Keratinocyte (primary cell): ENCODE measurements around the gene CXCL1. TPM values are rescaled to one million over a fixed set of nuclear protein-coding genes. Genes with fewer than 3 reads are reported as not detected.

Source experiments
- DNase-seq: peaks from one replicate; pipeline ENCODE4 v3.0.0-alpha.2; 2011; ENCODE audit warnings: low read depth, missing footprints, low spot score
- FAIRE-seq: peaks from 2 replicates; lab custom pipeline; 2011; peaks lifted over from hg19 to GRCh38; lab: Jason Lieb, UNC
- H2AFZ ChIP-seq: 2 replicates; pipeline ENCODE4 v1.6.0; 2012; ENCODE audit warnings: low read length, control low read depth, inconsistent platforms; ENCODE audit not compliant: control insufficient read depth
- H3K27ac ChIP-seq: 2 replicates; pipeline ENCODE4 v1.5.1; 2011; ENCODE audit warnings: low read length; ENCODE audit not compliant: control insufficient read depth, insufficient read depth
- H3K27me3 ChIP-seq: 3 replicates; pipeline ENCODE4 v1.6.0; 2011; ENCODE audit warnings: low read length; ENCODE audit not compliant: control insufficient read depth, insufficient read depth; ENCODE audit errors: extremely low read depth
- H3K36me3 ChIP-seq, 2 experiments: 2 replicates in 1 of 2; 3 replicates in 1 of 2; pipeline ENCODE4 v1.5.1; 2011; ENCODE audit warnings: low read length in 2 of 2, mild to moderate bottlenecking in 1 of 2; ENCODE audit not compliant: control insufficient read depth in 2 of 2, insufficient read depth in 2 of 2; ENCODE audit errors: extremely low read depth in 1 of 2
- H3K4me1 ChIP-seq: 3 replicates; pipeline ENCODE4 v1.5.1; 2011; ENCODE audit warnings: low read length; ENCODE audit not compliant: control insufficient read depth, insufficient read depth; ENCODE audit errors: extremely low read depth
- H3K4me2 ChIP-seq: 3 replicates; pipeline ENCODE4 v1.6.0; 2011; ENCODE audit warnings: low read depth, low read length; ENCODE audit not compliant: control insufficient read depth, insufficient read depth; ENCODE audit errors: extremely low read depth
- H3K4me3 ChIP-seq, 3 experiments: fragments of 200-600 bp in 1 of 3; sonication (generic) in 1 of 3; 2 replicates in 2 of 3; 3 replicates in 1 of 3; pipeline ENCODE4 v1.5.1; 2011 to 2016; ENCODE audit warnings: low read length in 3 of 3, mild to moderate bottlenecking in 3 of 3, control low read depth in 2 of 3, inconsistent platforms in 1 of 3, low read depth in 1 of 3, mixed read lengths in 1 of 3, mixed run types in 1 of 3, moderate library complexity in 1 of 3; ENCODE audit not compliant: control insufficient read depth in 2 of 3, insufficient read depth in 2 of 3; ENCODE audit errors: extremely low read depth in 1 of 3
- H3K79me2 ChIP-seq: 2 replicates; pipeline ENCODE4 v1.6.0; 2012; ENCODE audit warnings: low read length; ENCODE audit not compliant: control insufficient read depth, insufficient read depth
- H3K9ac ChIP-seq: 3 replicates; pipeline ENCODE4 v1.6.0; 2011; ENCODE audit warnings: low read length; ENCODE audit not compliant: control insufficient read depth, insufficient read depth; ENCODE audit errors: extremely low read depth
- H3K9me1 ChIP-seq: 3 replicates; pipeline ENCODE4 v1.6.0; 2011; ENCODE audit warnings: low read length; ENCODE audit not compliant: control insufficient read depth, insufficient read depth; ENCODE audit errors: extremely low read depth
- H3K9me3 ChIP-seq: 2 replicates; pipeline ENCODE4 v1.5.1; 2012; ENCODE audit warnings: low read depth, low read length; ENCODE audit not compliant: control insufficient read depth
- H4K20me1 ChIP-seq: 3 replicates; pipeline ENCODE4 v1.6.0; 2011; ENCODE audit warnings: low read length; ENCODE audit not compliant: control insufficient read depth, insufficient read depth; ENCODE audit errors: extremely low read depth
- CTCF ChIP-seq, 3 experiments: IDR thresholded peaks in 1 of 3; conservative IDR thresholded peaks in 1 of 3; optimal IDR thresholded peaks in 1 of 3; 2 replicates in 2 of 3; 3 replicates in 1 of 3; pipeline versions ENCODE3 to v1.5.1; 2011; ENCODE audit warnings: low read length in 3 of 3, mild to moderate bottlenecking in 3 of 3, moderate library complexity in 2 of 3, control low read depth in 1 of 3, inconsistent platforms in 1 of 3; ENCODE audit not compliant: insufficient read depth in 2 of 3; ENCODE audit errors: extremely low read depth in 1 of 3
- EZH2 ChIP-seq: IDR thresholded peaks from one replicate; pipeline ENCODE4 v1.6.1; 2012; ENCODE audit warnings: inconsistent platforms, mild to moderate bottlenecking, low read length, moderate library complexity
- dilution Hi-C: fragments of 300-500 bp; cut with MboI; formaldehyde crosslinking; loops from one replicate; pipeline ENCODE4 v1.7.0; 2020; ENCODE audit warnings: low sequenced_read_pairs; ENCODE audit not compliant: extremely low pct_ligation_motif_present
- polyA plus RNA-seq, 5 experiments: library from polyadenylated mRNA; depleted of rRNA in 3 of 5; stranded (reverse) in 3 of 5; stranded (forward) in 1 of 5; unstranded in 1 of 5; fragments of >200 nt; gene quantifications; 1 replicate in 1 of 5; 2 replicates in 3 of 5; 3 replicates in 1 of 5; pipeline versions ENCODE4 v1.2.1 to v1.2.3, GENCODE V29; 2011 to 2012; ENCODE audit warnings: missing spikeins in 2 of 5, low read depth in 1 of 5, low replicate concordance in 1 of 5

CXCL1 gene
- polyA plus RNA-seq, 1 donor (not counting 4 experiments of a cell fraction or from before 2014, with no cell fraction given) = 35.5 TPM

GRCh38 chr4:73902038-73902637 is 32.9 kb downstream of the CXCL1 start:
- Histone ChIP-seq H3K9ac (no peak overlapping the region), H3K9me1 (no peaks in the 10 kb centered on the region), H4K20me1 (no peaks in the 10 kb centered on the region), H3K27ac (peak overlapping the region; percentile 28), H3K79me2 (no peaks in the 10 kb centered on the region), H3K4me3 (no peak overlapping the region), H3K4me2 (no peak overlapping the region), H3K27me3 (no peaks in the 10 kb centered on the region), H3K36me3 (no peaks in the 10 kb centered on the region), H2AFZ (peak overlapping the region; percentile 4), H3K4me1 (peaks cover 8% of the 10 kb centered on the region), H3K9me3 (no peaks in the 10 kb centered on the region)
- no peak for TF ChIP-seq EZH2
- no peak for TF ChIP-seq CTCF (optimal IDR thresholded peaks at IDR 0.05 in 1 of 3, IDR thresholded peaks at IDR 0.05 in 1 of 3, conservative IDR thresholded peaks at IDR 0.05 in 1 of 3; ENCODE audit: extremely low read depth in 1 of 3, insufficient read depth in 2 of 3, low read length in 3 of 3)
- DNase-seq = no peak
- FAIRE-seq = peak; percentile 79
- dilution Hi-C loops = no loop called here

DNA sequence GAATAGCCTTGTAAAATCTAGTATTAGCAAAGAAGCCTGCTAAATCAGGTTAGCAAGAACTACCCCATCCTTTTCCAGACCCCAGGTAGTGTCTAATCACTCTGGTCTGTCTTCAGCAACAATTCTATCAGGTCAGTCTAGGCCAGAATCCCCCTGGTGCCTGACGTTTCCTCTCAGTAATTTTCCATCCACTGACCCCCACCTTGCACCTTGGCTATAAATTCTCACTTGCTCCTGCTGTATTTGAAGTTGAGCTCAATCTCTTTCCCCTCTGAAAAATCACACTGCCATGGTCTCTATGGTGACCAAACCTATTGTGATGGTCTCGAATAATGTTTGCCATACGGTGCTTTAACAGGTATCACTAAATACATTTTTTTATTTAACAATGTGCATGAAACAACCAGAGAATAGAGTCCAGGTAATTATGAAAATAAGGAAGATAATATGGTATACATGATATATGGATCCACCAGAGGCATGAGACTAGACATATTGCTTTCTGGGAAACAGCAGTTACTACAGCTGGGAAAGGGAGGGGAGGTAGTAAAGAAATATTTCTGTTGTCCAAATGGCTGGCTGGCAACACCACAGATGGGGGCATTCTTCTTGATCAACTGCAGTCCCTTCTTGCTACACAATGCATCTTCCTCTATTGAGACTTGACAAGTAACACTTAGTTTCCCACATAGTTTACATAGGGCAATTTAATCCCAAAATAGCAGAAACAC is 33.8 kb downstream of the CXCL1 start:
- no peak overlapping the region for H3K9ac ChIP-seq
- H3K9me1 ChIP-seq = no peaks in the 10 kb centered on the region
- H3K79me2 ChIP-seq = no peaks in the 10 kb centered on the region
- no peak for FAIRE-seq
- DNase-seq = no peak
- H3K4me2 ChIP-seq = no peak overlapping the region
- H2AFZ ChIP-seq = no peak overlapping the region
- no peak overlapping the region for H3K4me3 ChIP-seq
- H4K20me1 ChIP-seq = no peaks in the 10 kb centered on the region
- no peak for TF ChIP-seq CTCF (optimal IDR thresholded peaks at IDR 0.05 in 1 of 3, IDR thresholded peaks at IDR 0.05 in 1 of 3, conservative IDR thresholded peaks at IDR 0.05 in 1 of 3; ENCODE audit: extremely low read depth in 1 of 3, insufficient read depth in 2 of 3, low read length in 3 of 3)
- TF ChIP-seq EZH2 = no peak
- peak overlapping the region; percentile 28 for H3K27ac ChIP-seq
- H3K9me3 ChIP-seq = no peaks in the 10 kb centered on the region
- H3K4me1 ChIP-seq = peaks cover 8% of the 10 kb centered on the region
- no peaks in the 10 kb centered on the region for H3K36me3 ChIP-seq
- dilution Hi-C loops = no loop called here
- no peaks in the 10 kb centered on the region for H3K27me3 ChIP-seq
